ENCODE results near the gene GBP1.
"Not testable (repeated sequence)": the region's sequence is repeated elsewhere in the genome, so short reads cannot be mapped to it uniquely, and the experiment has no call there.

The GBP1 gene

GRCh38 chr1:89060091-89060490 is 4.9 kb downstream of the GBP1 start:
- no peak overlapping the region for H3K4me3 ChIP-seq (ENCODE audit: severe bottlenecking)
- TF ChIP-seq CTCF (IDR thresholded peaks at IDR 0.05; ENCODE audit: poor library complexity, severe bottlenecking) = no peak
- peaks cover 9% of the 10 kb centered on the region for H3K36me3 ChIP-seq (ENCODE audit: low read depth)
- DNase-seq (ENCODE audit: low spot score) = no peak
- no peak overlapping the region for H3K27ac ChIP-seq (ENCODE audit: poor library complexity, severe bottlenecking)
- H3K9me3 ChIP-seq (ENCODE audit: severe bottlenecking) = no peaks in the 10 kb centered on the region
- H3K4me1 ChIP-seq (ENCODE audit: insufficient read depth, poor library complexity, severe bottlenecking) = peaks cover 8% of the 10 kb centered on the region
- H3K27me3 ChIP-seq (ENCODE audit: insufficient read depth, poor library complexity, severe bottlenecking) = no peaks in the 10 kb centered on the region
- no peak for ATAC-seq (ENCODE audit: low read depth)

- TF ChIP-seq CTCF (IDR thresholded peaks at IDR 0.05; ENCODE audit: poor library complexity, severe bottlenecking) = no peak
- Histone ChIP-seq H3K4me3 (ENCODE audit: severe bottlenecking) (no peak overlapping the region), H3K4me1 (ENCODE audit: insufficient read depth, poor library complexity, severe bottlenecking) (no peaks in the 10 kb centered on the region), H3K27me3 (ENCODE audit: insufficient read depth, poor library complexity, severe bottlenecking) (no peaks in the 10 kb centered on the region), H3K27ac (ENCODE audit: poor library complexity, severe bottlenecking) (no peak overlapping the region), H3K9me3 (ENCODE audit: severe bottlenecking) (no peaks in the 10 kb centered on the region), H3K36me3 (ENCODE audit: low read depth) (no peaks in the 10 kb centered on the region)
- DNase-seq (ENCODE audit: low spot score) = no peak
- ATAC-seq (ENCODE audit: low read depth) = no peak
Observed at GRCh38 chr1:89051955-89052312, 13.1 kb downstream of the GBP1 start.

GRCh38 chr1:89051300-89051954 is 13.6 kb downstream of the GBP1 start:
- no peak overlapping the region for H3K27ac ChIP-seq (ENCODE audit: poor library complexity, severe bottlenecking)
- no peak for ATAC-seq (ENCODE audit: low read depth)
- no peaks in the 10 kb centered on the region for H3K9me3 ChIP-seq (ENCODE audit: severe bottlenecking)
- H3K4me3 ChIP-seq (ENCODE audit: severe bottlenecking) = no peak overlapping the region
- H3K36me3 ChIP-seq (ENCODE audit: low read depth) = no peaks in the 10 kb centered on the region
- no peaks in the 10 kb centered on the region for H3K27me3 ChIP-seq (ENCODE audit: insufficient read depth, poor library complexity, severe bottlenecking)
- DNase-seq (ENCODE audit: low spot score) = no peak
- no peaks in the 10 kb centered on the region for H3K4me1 ChIP-seq (ENCODE audit: insufficient read depth, poor library complexity, severe bottlenecking)
- TF ChIP-seq CTCF (IDR thresholded peaks at IDR 0.05; ENCODE audit: poor library complexity, severe bottlenecking) = no peak

- TF ChIP-seq CTCF (IDR thresholded peaks at IDR 0.05; ENCODE audit: poor library complexity, severe bottlenecking) = no peak
- Histone ChIP-seq H3K27me3 (ENCODE audit: insufficient read depth, poor library complexity, severe bottlenecking) (no peaks in the 10 kb centered on the region), H3K9me3 (ENCODE audit: severe bottlenecking) (no peaks in the 10 kb centered on the region), H3K27ac (ENCODE audit: poor library complexity, severe bottlenecking) (no peak overlapping the region), H3K4me1 (ENCODE audit: insufficient read depth, poor library complexity, severe bottlenecking) (no peaks in the 10 kb centered on the region), H3K4me3 (ENCODE audit: severe bottlenecking) (no peak overlapping the region), H3K36me3 (ENCODE audit: low read depth) (no peaks in the 10 kb centered on the region)
- ATAC-seq (ENCODE audit: low read depth) (no peak), DNase-seq (ENCODE audit: low spot score) (no peak)
Observed at GRCh38 chr1:89050649-89051033, 14.4 kb downstream of the GBP1 start.

GRCh38 chr1:89049901-89050648 is 14.9 kb downstream of the GBP1 start:
- not testable (repeated sequence) for H3K4me1 ChIP-seq (ENCODE audit: insufficient read depth, poor library complexity, severe bottlenecking); H3K9me3 ChIP-seq (ENCODE audit: severe bottlenecking); H3K4me3 ChIP-seq (ENCODE audit: severe bottlenecking); ATAC-seq (ENCODE audit: low read depth); DNase-seq (ENCODE audit: low spot score); H3K36me3 ChIP-seq (ENCODE audit: low read depth); H3K27me3 ChIP-seq (ENCODE audit: insufficient read depth, poor library complexity, severe bottlenecking); H3K27ac ChIP-seq (ENCODE audit: poor library complexity, severe bottlenecking)

GRCh38 chr1:89049187-89049586 is 15.8 kb downstream of the GBP1 start:
- not testable (repeated sequence) for H3K9me3 ChIP-seq (ENCODE audit: severe bottlenecking); H3K36me3 ChIP-seq (ENCODE audit: low read depth); H3K4me3 ChIP-seq (ENCODE audit: severe bottlenecking); H3K27me3 ChIP-seq (ENCODE audit: insufficient read depth, poor library complexity, severe bottlenecking); H3K27ac ChIP-seq (ENCODE audit: poor library complexity, severe bottlenecking); DNase-seq (ENCODE audit: low spot score); H3K4me1 ChIP-seq (ENCODE audit: insufficient read depth, poor library complexity, severe bottlenecking)
- ATAC-seq (ENCODE audit: low read depth) = peak; percentile 26; the same call in 1 of the 3 replicates

Data from RWPE2 (cell line).